ENCODE results near the gene ZBTB7A. TPM values are rescaled to one million over a fixed set of nuclear protein-coding genes. Genes with fewer than 3 reads are reported as not detected.
"Not testable (repeated sequence)": the region's sequence is repeated elsewhere in the genome, so short reads cannot be mapped to it uniquely, and the experiment has no call there.

ZBTB7A gene
- total RNA-seq, 2 donors from 2014 or later = 29.9 to 39.6 TPM

DNA sequence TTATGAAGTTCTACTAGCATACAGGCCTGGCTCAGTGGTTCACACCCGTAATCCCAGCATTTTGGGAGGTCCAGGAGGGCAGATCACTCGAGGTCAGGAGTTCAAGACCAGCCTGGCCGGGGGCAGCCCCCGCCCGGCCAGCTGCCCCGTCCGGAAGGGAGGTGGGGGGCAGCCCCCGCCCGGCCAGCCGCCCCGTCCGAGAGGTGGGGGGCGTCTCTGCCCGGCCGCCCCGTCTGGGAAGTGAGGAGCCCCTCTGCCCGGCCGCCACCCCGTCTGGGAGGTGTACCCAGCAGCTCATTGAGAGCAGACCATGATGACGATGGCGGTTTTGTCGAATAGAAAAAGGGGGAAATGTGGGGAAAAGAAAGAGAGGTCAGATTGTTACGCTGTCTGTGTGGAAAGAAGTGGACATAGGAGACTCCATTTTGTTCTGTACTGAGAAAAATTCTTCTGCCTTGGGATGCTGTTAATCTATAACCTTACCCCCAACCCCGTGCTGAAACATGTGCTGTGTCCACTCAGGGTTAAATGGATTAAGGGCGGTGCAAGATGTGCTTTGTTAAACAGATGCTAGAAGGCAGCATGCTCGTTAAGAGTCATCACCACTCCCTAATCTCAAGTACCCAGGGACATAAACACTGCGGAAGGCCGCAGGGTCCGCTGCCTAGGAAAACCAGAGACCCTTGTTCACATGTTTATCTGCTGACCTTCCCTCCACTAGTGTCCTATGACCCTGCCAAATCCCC lies 67.9 kb downstream of the ZBTB7A start:
- not testable (repeated sequence) for H3K9me3 Mint-ChIP-seq

DNA sequence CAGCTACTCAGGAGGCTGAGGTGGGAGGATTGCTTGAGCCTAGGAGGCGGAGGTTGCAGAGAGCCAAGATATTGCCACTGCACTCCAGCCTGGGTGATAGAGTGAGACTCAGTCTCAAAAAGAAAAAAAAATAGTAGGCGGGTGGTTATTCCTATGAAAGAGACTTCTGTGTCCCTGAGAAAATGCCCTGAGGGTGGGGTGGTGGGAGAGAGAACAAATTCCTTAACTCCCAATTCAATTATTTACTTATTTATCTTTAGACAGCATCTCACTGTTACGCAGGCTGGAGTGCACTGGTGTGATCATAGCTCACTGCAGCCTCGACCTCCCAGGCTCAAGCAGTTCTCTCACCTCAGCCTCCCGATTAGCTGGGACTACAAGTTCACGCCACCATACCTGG lies 71.1 kb downstream of the ZBTB7A start:
- ATAC-seq (replicated peaks in 1 of 2) = no peak
- Mint-ChIP-seq H3K4me1 (ENCODE audit: low read depth) (peaks cover 5% of the 10 kb centered on the region), H3K9me3 (peaks cover 2% of the 10 kb centered on the region in 2 donors), H3K36me3 (ENCODE audit: insufficient read depth in 2 of 2) (peaks cover 0 to 3% of the 10 kb centered on the region in 2 donors), H3K27ac (no peak overlapping the region), H3K27me3 (ENCODE audit: low read depth) (no peaks in the 10 kb centered on the region), H3K4me3 (no peak overlapping the region)
- no peak for DNase-seq

More for the DNA sequence above, 67.9 kb downstream of the ZBTB7A start:
- not testable (repeated sequence) for H3K27ac Mint-ChIP-seq; H3K4me1 Mint-ChIP-seq (ENCODE audit: low read depth); H3K36me3 Mint-ChIP-seq (ENCODE audit: insufficient read depth in 2 of 2); H3K4me3 Mint-ChIP-seq; H3K27me3 Mint-ChIP-seq (ENCODE audit: low read depth); ATAC-seq (replicated peaks in 1 of 2); DNase-seq

Other genes with a start within 250 kb of the ZBTB7A start
- under 1 TPM in 1 of 2 donors, not detected in 1; 0.56 TPM for gene ZFR2, start 197.9 kb downstream of the ZBTB7A start, total RNA-seq
- gene ATCAY, start 186.2 kb downstream of the ZBTB7A start, total RNA-seq = under 1 TPM in 1 of 2 donors, not detected in 1; 0.05 TPM
- not detected for gene NMRK2, start 133.8 kb downstream of the ZBTB7A start, total RNA-seq
- 10 to 100 TPM; 33.8 to 45.9 TPM for gene DAPK3, start 95.8 kb downstream of the ZBTB7A start, total RNA-seq
- gene EEF2, start 81.4 kb downstream of the ZBTB7A start, total RNA-seq = 1,000 to 10,000 TPM; 3,876 to 4,058 TPM
- 10 to 100 TPM; 33.4 TPM for gene PIAS4, start 59.2 kb downstream of the ZBTB7A start, total RNA-seq
- 100 to 1,000 TPM; 144 to 157 TPM for gene MAP2K2, start 57.2 kb upstream of the ZBTB7A start, total RNA-seq
- under 1 TPM in 1 of 2 donors, not detected in 1; 0.10 TPM for gene CREB3L3, start 86.7 kb upstream of the ZBTB7A start, total RNA-seq
- gene SIRT6, start 115.7 kb upstream of the ZBTB7A start, total RNA-seq = 10 to 100 TPM; 44.1 to 45.9 TPM
- 1 to 10 TPM; 2.8 to 4.1 TPM for gene ANKRD24, start 115.8 kb upstream of the ZBTB7A start, total RNA-seq
- gene EBI3, start 162.6 kb upstream of the ZBTB7A start, total RNA-seq = 10 to 100 TPM; 21.8 to 29.9 TPM
- 10 to 100 TPM; 27.3 to 32.7 TPM for gene YJU2, start 180.2 kb upstream of the ZBTB7A start, total RNA-seq
- not detected for gene SHD, start 212.4 kb upstream of the ZBTB7A start, total RNA-seq
- 10 to 100 TPM; 19.8 to 29.1 TPM for gene TMIGD2, start 235.5 kb upstream of the ZBTB7A start, total RNA-seq
- 10 to 100 TPM; 17.1 to 22.8 TPM for gene FSD1, start 237.7 kb upstream of the ZBTB7A start, total RNA-seq

Measured in activated T-cell treated with anti-CD3 and anti-CD28 coated beads, Interleukin-2, amount 50 U/mL, for 72 hours (primary cell).